Measurements from ENCODE around the gene HRAS.

The HRAS gene

GRCh38 chr11:486189-486588 lies 49.2 kb downstream of the HRAS start:
- ChIA-PET POLR2A (no interaction called here), CTCF (no interaction called here)
- DNase-seq (ENCODE audit: extremely low spot score): no peak
- no peak for TF ChIP-seq CTCF (IDR thresholded peaks at IDR 0.05; ENCODE audit: control extremely low read depth, extremely low read depth, low read depth, missing control alignments)

- DNase-seq (ENCODE audit: extremely low spot score): no peak
- TF ChIP-seq CTCF (IDR thresholded peaks at IDR 0.05; ENCODE audit: control extremely low read depth, extremely low read depth, low read depth, missing control alignments): no peak
- POLR2A ChIA-PET: no interaction called here
- CTCF ChIA-PET: no interaction called here
These were observed 50.8 kb downstream of the HRAS start for GRCh38 chr11:484616-485015.

All from GM10248 (cell line).